ENCODE measurements around the gene RSPRY1.

Gene RSPRY1

GRCh38 chr16:57185945-57186871, at the start of gene RSPRY1, which contains the start of gene PSME3IP1:
RSPRY1 (plus strand) TSS chr16:57186329; CDS start chr16:57204659, 18,330 bp downstream.
PSME3IP1 (minus strand) TSS chr16:57186039; CDS start chr16:57173854, 12,185 bp downstream.
- DNase-seq, result peak; percentile 88 to 97

GRCh38 chr16:57137043-57137442, 49.1 kb upstream of the RSPRY1 start:
- no peak for DNase-seq

- no peak for DNase-seq
These were observed 48.4 kb upstream of the RSPRY1 start for GRCh38 chr16:57137566-57138273.

GRCh38 chr16:57138281-57138935, 47.7 kb upstream of the RSPRY1 start:
- DNase-seq, result no peak

- no peak for DNase-seq
These were observed 45.0 kb upstream of the RSPRY1 start for GRCh38 chr16:57140931-57141668.

- DNase-seq, result no peak
These were observed 44.1 kb upstream of the RSPRY1 start for GRCh38 chr16:57141822-57142631.

- no peak for DNase-seq
These were observed 42.8 kb upstream of the RSPRY1 start for GRCh38 chr16:57143149-57143921.

GRCh38 chr16:57144027-57144426, 42.1 kb upstream of the RSPRY1 start:
- no peak for DNase-seq

GRCh38 chr16:57145046-57146021, 40.8 kb upstream of the RSPRY1 start:
- no peak for DNase-seq

GRCh38 chr16:57146040-57146647, 40.0 kb upstream of the RSPRY1 start:
- no peak for DNase-seq

GRCh38 chr16:57146735-57147134, 39.4 kb upstream of the RSPRY1 start:
- no peak for DNase-seq

GRCh38 chr16:57147381-57148221, 38.5 kb upstream of the RSPRY1 start:
- no peak for DNase-seq

- no peak for DNase-seq
These were observed 37.6 kb upstream of the RSPRY1 start for GRCh38 chr16:57148481-57148880.

GRCh38 chr16:57149391-57149790, 36.7 kb upstream of the RSPRY1 start:
- DNase-seq, result no peak

GRCh38 chr16:57150682-57151330, 35.3 kb upstream of the RSPRY1 start:
- no peak for DNase-seq

GRCh38 chr16:57151369-57151768, 34.8 kb upstream of the RSPRY1 start:
- DNase-seq, result no peak
